ENCODE results near the gene SKIDA1.

- TF ChIP-seq GATA2 (IDR thresholded peaks at IDR 0.05; ENCODE audit: low read depth, low read length), result 0 out of 2 replicates have a peak, but pooled peaks have one; percentile 20
- no peak for TF ChIP-seq GATA3 (IDR thresholded peaks at IDR 0.05; ENCODE audit: low read depth, low read length)
These were observed 5.5 kb downstream of the SKIDA1 start for GRCh38 chr10:21519941-21520436.
